Neutrophil (primary cell): Measurements from ENCODE around the gene RNF130.

Experiments used
- H3K27ac ChIP-seq: fragments of 200-600 bp; sonication (generic); 2 replicates; pipeline ENCODE4 v1.5.1; 2016; ENCODE audit warnings: mild to moderate bottlenecking, moderate library complexity
- H3K27me3 ChIP-seq: fragments of 200-600 bp; sonication (generic); 2 replicates; pipeline ENCODE4 v1.6.0; 2016; ENCODE audit warnings: mild to moderate bottlenecking
- H3K36me3 ChIP-seq: fragments of 200-600 bp; sonication (generic); 2 replicates; pipeline ENCODE4 v1.5.1; 2017
- H3K4me1 ChIP-seq, 2 experiments: fragments of 200-600 bp in 1 of 2; sonication (generic) in 1 of 2; 1 replicate in 1 of 2; 2 replicates in 1 of 2; pipeline versions ENCODE4 v1.5.1 to v1.6.1; 2013 to 2016; ENCODE audit warnings: low read depth in 1 of 2, low read length in 1 of 2, mild to moderate bottlenecking in 1 of 2, moderate library complexity in 1 of 2; ENCODE audit not compliant: control insufficient read depth in 1 of 2, insufficient read depth in 1 of 2
- H3K4me3 ChIP-seq, 2 experiments: fragments of 200-600 bp in 1 of 2; sonication (generic) in 1 of 2; 1 replicate in 1 of 2; 2 replicates in 1 of 2; pipeline ENCODE4 v1.5.1; 2013 to 2016; ENCODE audit warnings: low read depth in 1 of 2, low read length in 1 of 2, mild to moderate bottlenecking in 1 of 2, moderate library complexity in 1 of 2
- H3K9me3 ChIP-seq: fragments of 200-600 bp; sonication (generic); 2 replicates; pipeline ENCODE4 v1.5.1; 2016
- CTCF ChIP-seq: fragments of 200-600 bp; sonication (generic); IDR thresholded peaks from 2 replicates; pipeline ENCODE4 v1.5.1; 2016; ENCODE audit warnings: antibody characterized with exemption

Gene RNF130

GRCh38 chr5:180040287-180041214, 31.0 kb downstream of the RNF130 start:
- no peak for TF ChIP-seq CTCF
- H3K27ac ChIP-seq: no peak overlapping the region

GRCh38 chr5:180035206-180035931, 36.2 kb downstream of the RNF130 start:
- Histone ChIP-seq H3K27ac (no peak overlapping the region), H3K27me3 (no peaks in the 10 kb centered on the region), H3K4me1 (no peaks in the 10 kb centered on the region), H3K36me3 (peaks cover 55% of the 10 kb centered on the region), H3K4me3 (no peak overlapping the region), H3K9me3 (no peaks in the 10 kb centered on the region)
- no peak for TF ChIP-seq CTCF

More at GRCh38 chr5:180040287-180041214, 31.0 kb downstream of the RNF130 start:
- peaks cover 37% of the 10 kb centered on the region for H3K36me3 ChIP-seq
- no peak overlapping the region for H3K4me3 ChIP-seq
- no peaks in the 10 kb centered on the region for H3K4me1 ChIP-seq
- H3K27me3 ChIP-seq: no peaks in the 10 kb centered on the region
- H3K9me3 ChIP-seq: no peaks in the 10 kb centered on the region

- TF ChIP-seq CTCF: no peak
- Histone ChIP-seq H3K27ac (no peak overlapping the region), H3K4me3 (no peak overlapping the region), H3K36me3 (peaks cover 48% of the 10 kb centered on the region), H3K4me1 (no peaks in the 10 kb centered on the region), H3K27me3 (no peaks in the 10 kb centered on the region), H3K9me3 (no peaks in the 10 kb centered on the region)
Observed at GRCh38 chr5:180034564-180034963, 37.0 kb downstream of the RNF130 start.

- H3K36me3 ChIP-seq: peaks cover 11% of the 10 kb centered on the region
- H3K4me3 ChIP-seq: no peak overlapping the region
- no peaks in the 10 kb centered on the region for H3K27me3 ChIP-seq
- no peak for TF ChIP-seq CTCF
- H3K27ac ChIP-seq: peak overlapping the region; percentile 80
- peaks cover 18 to 31% of the 10 kb centered on the region in 2 experiments for H3K4me1 ChIP-seq
- no peaks in the 10 kb centered on the region for H3K9me3 ChIP-seq
Observed at GRCh38 chr5:180027459-180028089, 44.0 kb downstream of the RNF130 start.

GRCh38 chr5:180026734-180027458, 44.7 kb downstream of the RNF130 start:
- Histone ChIP-seq H3K4me3 (no peak overlapping the region), H3K27ac (peak overlapping the region; percentile 80), H3K27me3 (no peaks in the 10 kb centered on the region), H3K9me3 (no peaks in the 10 kb centered on the region), H3K4me1 (peaks cover 18 to 31% of the 10 kb centered on the region in 2 experiments), H3K36me3 (peaks cover 10% of the 10 kb centered on the region)
- TF ChIP-seq CTCF: no peak
